Ectodermal cell (in vitro differentiated cells): ENCODE data around the gene IL17REL.

Experiments used
- H3K27ac ChIP-seq: 2 replicates; pipeline ENCODE4 v1.7.0; 2013; ENCODE audit warnings: mild to moderate bottlenecking, low read depth, low read length; ENCODE audit not compliant: insufficient read depth, poor library complexity, severe bottlenecking
- H3K27me3 ChIP-seq: 2 replicates; pipeline ENCODE4 v1.7.0; 2013; ENCODE audit warnings: mild to moderate bottlenecking, low read length; ENCODE audit not compliant: insufficient read depth, control insufficient read depth, poor library complexity, severe bottlenecking
- H3K36me3 ChIP-seq: one replicate; pipeline ENCODE4 v1.7.0; 2013; ENCODE audit warnings: low read length; ENCODE audit not compliant: control insufficient read depth, insufficient read depth
- H3K4me1 ChIP-seq: one replicate; pipeline ENCODE4 v1.7.0; 2013; ENCODE audit warnings: low read length; ENCODE audit not compliant: control insufficient read depth, insufficient read depth
- H3K4me3 ChIP-seq: 2 replicates; pipeline ENCODE4 v1.7.0; 2013; ENCODE audit warnings: low read depth, low read length, control low read depth; ENCODE audit not compliant: insufficient read depth
- H3K9me3 ChIP-seq: 2 replicates; pipeline ENCODE4 v1.7.0; 2013; ENCODE audit warnings: mild to moderate bottlenecking, low read length, moderate library complexity; ENCODE audit not compliant: control insufficient read depth
- WGBS, 2 experiments: methylation state at CpG; one replicate each; pipeline ENCODE4 v1.1.7; 2013; ENCODE audit warnings: missing lambda C conversion rate in 2 of 2; 5-methylcytosine and 5-hydroxymethylcytosine counted together

Gene IL17REL

DNA sequence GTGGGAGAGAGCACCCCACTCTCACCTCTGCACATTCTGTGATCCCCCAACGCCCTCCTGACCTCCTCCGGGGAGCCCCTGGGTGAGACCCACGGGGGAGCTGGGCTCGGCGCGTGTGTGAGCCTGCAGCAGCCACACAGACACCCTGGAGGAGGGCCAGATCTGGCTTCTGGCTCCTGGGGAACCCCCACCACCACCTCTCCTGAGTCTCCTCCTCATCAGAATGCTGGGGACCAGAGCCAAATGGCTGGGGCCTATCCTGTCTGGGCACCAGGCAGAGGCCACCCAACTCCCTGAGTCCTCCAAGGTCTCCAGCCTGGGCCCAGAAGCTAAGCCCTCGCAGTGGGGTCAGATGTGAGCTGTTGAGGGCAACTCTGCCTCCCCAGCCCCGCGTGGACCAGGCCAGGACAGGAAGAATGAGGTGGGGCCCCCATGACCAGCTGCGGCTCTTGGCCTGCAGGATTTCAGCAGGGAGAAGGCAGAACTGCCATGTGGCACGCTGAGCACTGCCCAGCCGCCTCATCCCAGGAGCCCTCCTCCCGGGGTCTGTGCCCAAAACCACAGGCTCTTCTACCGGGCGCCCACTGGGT, 57.5 kb downstream of the IL17REL start:
- H3K27ac ChIP-seq, result no peak overlapping the region
- no peaks in the 10 kb centered on the region for H3K9me3 ChIP-seq
- H3K4me3 ChIP-seq, result no peak overlapping the region
- 92 to 94% methylated on average over 15 of the region's 15 CpGs for WGBS, 2 experiments
- H3K4me1 ChIP-seq, result peaks cover 20% of the 10 kb centered on the region
- no peaks in the 10 kb centered on the region for H3K36me3 ChIP-seq
- H3K27me3 ChIP-seq, result no peaks in the 10 kb centered on the region

DNA sequence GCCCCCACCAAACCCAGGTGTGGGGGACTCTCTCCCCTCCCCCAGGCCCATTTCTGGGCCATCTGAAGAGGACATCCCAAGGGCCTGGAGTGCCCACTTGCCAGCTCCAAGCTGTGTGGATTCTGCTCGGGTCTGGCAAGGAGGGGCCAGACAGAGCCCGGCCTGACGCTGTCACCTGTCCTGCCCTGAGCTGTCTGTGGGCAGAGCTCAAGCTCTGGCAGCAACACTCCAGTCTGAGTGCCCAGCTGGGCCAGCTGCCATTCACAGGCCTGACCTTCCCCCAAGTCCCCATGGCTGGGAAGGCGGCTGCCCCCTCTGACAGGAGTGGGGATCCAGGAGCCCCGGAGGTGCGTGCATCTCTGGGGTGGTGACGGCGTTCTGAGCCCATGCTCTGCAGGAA, 58.2 kb downstream of the IL17REL start:
- H3K27me3 ChIP-seq, result no peaks in the 10 kb centered on the region
- 93 to 95% methylated on average over 8 of the region's 8 CpGs for WGBS, 2 experiments
- no peaks in the 10 kb centered on the region for H3K36me3 ChIP-seq
- H3K4me1 ChIP-seq, result peaks cover 25% of the 10 kb centered on the region
- no peak overlapping the region for H3K27ac ChIP-seq
- no peak overlapping the region for H3K4me3 ChIP-seq
- no peaks in the 10 kb centered on the region for H3K9me3 ChIP-seq

DNA sequence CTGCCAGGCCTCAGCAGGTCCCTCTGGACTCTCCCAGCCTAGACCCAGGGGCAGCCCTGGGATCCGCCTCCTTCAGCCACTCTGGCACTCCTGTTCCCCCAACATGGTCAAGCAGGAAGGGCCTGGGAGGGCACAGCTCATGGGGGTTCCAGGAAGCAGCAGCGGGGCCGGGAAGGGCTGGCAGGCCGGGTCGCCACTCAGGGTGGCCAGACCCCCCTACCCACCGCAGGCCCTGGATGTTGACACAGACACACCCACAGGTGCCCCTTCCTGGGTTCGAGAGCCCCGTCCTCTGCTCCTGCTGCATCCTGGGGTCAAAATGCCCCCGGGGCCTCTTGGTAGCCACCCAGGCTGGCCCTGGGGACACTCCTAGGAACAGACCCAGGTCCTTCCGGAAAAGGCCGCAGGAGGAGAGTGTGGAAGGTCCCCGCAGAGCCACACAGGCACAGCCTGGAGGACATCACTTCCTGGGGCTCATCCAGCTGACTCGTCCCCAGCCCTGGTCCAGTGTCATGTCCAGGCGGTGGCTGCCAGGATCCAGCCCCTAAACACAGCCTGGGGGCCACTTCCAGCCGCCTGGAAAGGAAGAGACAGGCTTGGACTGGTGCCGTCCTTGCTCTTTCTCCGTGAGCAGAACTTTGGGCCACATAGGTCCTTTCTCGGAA, 58.8 kb downstream of the IL17REL start:
- WGBS, 2 experiments, result 88 to 89% methylated on average over 18 of the region's 18 CpGs
- Histone ChIP-seq H3K4me1 (peaks cover 28% of the 10 kb centered on the region), H3K36me3 (no peaks in the 10 kb centered on the region), H3K4me3 (no peak overlapping the region), H3K27me3 (no peaks in the 10 kb centered on the region), H3K27ac (no peak overlapping the region), H3K9me3 (no peaks in the 10 kb centered on the region)

DNA sequence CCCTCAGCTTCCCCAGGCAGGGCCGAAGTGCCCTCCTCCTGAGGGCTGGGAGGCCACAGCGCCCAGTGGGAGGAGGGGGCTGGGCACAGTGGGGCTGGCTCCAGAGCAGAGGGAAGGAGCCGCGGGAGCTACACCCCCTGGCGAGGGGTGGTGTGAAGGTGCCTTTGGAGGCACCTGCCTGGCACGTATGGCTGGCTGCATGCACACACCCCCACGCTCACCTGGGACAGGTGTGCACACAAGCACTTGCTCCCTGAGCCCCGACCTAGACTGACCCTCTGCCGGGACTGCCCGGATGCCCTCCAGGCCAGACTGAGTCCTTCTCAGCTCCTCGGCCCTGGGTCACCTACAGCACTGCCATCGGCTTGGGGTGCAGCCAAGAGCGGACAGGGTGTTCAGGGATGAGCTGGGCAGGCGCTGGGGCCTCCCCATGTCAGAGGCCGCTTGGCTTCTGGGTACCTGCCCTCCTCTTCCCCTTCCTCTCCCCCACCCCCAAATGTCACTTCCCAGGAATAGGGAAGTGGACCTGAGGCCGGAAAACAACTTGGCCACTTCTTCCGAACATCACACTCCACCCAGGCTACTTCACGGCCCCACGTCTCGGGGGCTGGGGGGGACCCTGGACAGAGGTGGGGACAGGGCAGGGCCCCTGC, 59.4 kb downstream of the IL17REL start:
- 93% methylated on average over 20 of the region's 20 CpGs for WGBS, 2 experiments

DNA sequence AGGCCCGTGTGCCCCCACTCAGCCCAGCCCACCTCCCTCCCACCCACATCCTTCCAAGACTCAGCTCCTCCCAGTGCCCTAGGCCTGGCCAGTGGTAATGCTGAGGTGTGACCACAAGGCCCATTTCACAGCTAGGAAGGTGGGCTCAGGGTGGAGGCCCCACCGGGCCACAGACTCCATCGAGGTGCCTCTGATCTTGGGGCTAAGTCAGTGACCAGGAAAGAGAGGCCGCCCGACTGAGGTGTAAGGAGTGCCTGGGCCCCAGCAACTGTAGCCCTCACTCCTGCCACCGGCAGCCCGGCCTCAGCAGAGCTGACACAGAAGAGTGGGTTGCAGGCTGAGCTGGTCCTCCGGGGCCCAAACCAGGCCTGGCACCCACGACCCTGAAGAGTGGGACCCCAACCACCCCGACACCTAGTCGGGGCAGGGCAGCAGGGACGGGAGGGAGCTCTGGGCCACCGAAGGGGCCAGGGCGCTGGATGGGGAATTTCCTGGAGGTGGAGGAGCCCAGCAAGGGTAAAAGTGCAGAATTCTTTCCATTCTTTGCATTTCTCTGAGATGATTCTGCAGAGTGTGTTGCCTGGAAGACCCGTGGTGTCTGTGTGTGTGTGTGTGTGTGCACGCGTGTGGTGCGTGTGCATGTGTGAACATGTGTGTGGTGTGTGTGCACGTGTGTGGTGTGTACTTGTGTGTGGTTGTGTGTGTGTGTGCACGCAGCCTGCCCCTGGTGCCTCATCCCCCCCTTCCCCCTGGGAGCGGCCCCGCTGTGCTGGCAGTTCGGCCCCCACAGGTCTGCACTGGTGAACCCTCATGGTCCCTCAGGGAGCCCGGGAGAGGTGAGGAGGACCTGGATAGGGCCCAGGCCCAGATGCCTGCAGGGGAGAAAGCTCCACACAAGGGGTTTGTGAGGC, 60.3 kb downstream of the IL17REL start:
- WGBS, 2 experiments, result 86 to 89% methylated on average over 23 to 24 of the region's 24 CpGs
- Histone ChIP-seq H3K27ac (no peak overlapping the region), H3K4me1 (peaks cover 32% of the 10 kb centered on the region), H3K36me3 (no peaks in the 10 kb centered on the region), H3K9me3 (no peaks in the 10 kb centered on the region), H3K27me3 (no peaks in the 10 kb centered on the region), H3K4me3 (no peak overlapping the region)

More for the DNA sequence above, 59.4 kb downstream of the IL17REL start:
- Histone ChIP-seq H3K4me1 (peaks cover 29% of the 10 kb centered on the region), H3K4me3 (no peak overlapping the region), H3K9me3 (no peaks in the 10 kb centered on the region), H3K27ac (no peak overlapping the region), H3K36me3 (no peaks in the 10 kb centered on the region), H3K27me3 (no peaks in the 10 kb centered on the region)

DNA sequence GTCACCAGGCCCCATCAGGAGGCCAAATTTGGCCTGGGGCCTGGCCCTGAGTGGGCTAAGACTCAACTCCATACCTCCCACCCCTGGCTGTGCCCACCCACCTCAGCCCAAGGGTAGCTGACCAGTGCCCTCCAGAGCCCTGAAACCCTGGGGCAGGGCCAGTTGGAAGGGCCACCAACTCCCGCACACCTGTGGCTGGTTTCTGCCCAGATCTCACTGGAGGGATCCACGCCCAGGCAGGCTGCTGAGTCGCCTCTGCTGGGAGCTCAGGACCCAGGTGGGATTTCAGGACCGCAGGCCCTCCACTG, 60.9 kb downstream of the IL17REL start:
- Histone ChIP-seq H3K36me3 (no peaks in the 10 kb centered on the region), H3K27me3 (no peaks in the 10 kb centered on the region), H3K4me3 (no peak overlapping the region), H3K27ac (no peak overlapping the region), H3K4me1 (peaks cover 35% of the 10 kb centered on the region), H3K9me3 (no peaks in the 10 kb centered on the region)
- 81 to 92% methylated on average over 4 of the region's 4 CpGs for WGBS, 2 experiments

DNA sequence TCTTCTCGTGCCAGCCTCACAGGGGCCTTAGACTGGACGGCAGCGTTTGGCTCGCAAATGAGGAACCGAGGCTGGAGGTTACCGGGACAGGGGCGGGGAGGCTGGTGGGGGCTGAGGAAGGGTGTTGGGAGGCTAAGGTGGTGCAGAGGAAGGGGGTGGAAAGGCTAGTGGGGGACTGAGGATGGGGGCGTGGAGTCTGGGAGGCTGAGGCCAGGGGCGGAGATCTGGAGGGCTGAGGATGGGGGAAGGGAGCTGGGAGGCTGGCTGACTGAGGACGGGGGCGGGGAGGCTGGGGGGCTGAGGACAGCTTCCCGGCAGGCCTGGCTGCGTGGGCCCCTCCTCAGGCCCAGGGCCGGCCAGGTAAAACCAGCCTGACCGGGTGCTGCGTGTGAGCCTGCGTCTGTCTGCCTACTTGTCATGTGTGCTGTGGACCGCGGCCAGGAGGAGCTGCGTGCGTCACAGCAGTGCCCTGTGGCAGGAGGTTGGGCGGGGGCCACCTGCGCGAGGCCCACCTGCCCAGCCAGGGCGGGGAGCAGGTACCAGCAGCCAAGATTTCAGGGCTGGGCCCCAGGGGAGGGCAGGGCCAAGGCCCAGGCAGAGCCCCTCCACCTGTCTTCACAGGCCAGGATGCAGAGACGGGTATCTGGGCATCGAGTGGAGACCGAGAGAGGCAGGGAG, 61.4 kb downstream of the IL17REL start:
- no peaks in the 10 kb centered on the region for H3K36me3 ChIP-seq
- no peaks in the 10 kb centered on the region for H3K9me3 ChIP-seq
- H3K27me3 ChIP-seq, result no peaks in the 10 kb centered on the region
- peaks cover 35% of the 10 kb centered on the region for H3K4me1 ChIP-seq
- WGBS, 2 experiments, result 80 to 81% methylated on average over 28 of the region's 28 CpGs
- no peak overlapping the region for H3K4me3 ChIP-seq
- H3K27ac ChIP-seq, result no peak overlapping the region

DNA sequence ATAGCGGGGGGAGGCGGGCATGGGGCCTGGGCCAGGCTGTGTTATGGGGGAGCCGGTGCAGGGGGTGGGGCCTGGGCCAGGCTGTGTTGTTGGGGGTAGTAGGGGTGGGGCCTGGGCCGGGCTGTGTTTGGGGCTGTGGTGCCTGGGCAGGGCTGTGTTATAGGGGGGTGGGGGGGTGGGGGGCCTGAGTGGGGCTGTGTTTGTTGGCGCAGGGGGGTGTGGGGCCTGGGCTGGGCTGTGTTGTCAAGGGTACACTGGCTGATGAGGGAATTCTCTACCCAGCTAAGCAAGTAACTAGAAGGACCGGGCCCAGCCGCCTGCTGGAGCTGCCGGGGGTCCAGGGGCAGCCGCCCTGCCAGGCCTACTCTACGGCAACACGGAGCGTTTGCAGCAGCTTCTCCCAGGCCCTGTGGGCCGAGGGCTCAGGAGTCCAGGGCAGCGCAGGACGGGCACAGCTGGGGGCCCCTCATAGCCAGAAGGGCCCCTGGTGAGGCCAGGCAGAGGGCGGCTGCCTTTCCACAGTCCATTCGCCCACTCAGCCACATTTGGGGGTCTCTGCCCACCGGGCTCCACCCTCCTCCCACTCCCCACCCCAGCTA, 62.1 kb downstream of the IL17REL start:
- H3K27ac ChIP-seq, result no peak overlapping the region
- H3K9me3 ChIP-seq, result no peaks in the 10 kb centered on the region
- no peaks in the 10 kb centered on the region for H3K36me3 ChIP-seq
- no peak overlapping the region for H3K4me3 ChIP-seq
- peaks cover 35% of the 10 kb centered on the region for H3K4me1 ChIP-seq
- no peaks in the 10 kb centered on the region for H3K27me3 ChIP-seq
- 78 to 81% methylated on average over 15 to 18 of the region's 18 CpGs for WGBS, 2 experiments

DNA sequence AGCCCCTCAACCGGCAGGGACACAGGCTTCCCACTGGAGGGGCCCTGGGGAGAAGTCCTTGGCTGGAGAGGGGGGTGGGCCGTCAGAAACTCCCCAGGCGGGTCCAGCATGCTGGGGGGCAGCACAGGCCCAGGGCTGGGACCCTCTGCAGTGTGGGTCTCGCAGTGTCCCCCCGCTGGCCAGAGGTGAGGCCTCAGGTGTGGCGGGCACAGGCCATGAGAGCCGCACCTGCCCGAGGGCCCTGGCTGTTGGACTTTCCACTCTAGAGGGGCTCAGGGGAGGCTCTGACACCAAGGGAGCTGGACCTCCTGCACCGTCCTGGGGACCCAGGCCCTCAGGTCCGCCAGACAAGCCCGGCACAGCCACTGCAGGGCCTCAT, 62.7 kb downstream of the IL17REL start:
- H3K27me3 ChIP-seq, result no peaks in the 10 kb centered on the region
- H3K27ac ChIP-seq, result no peak overlapping the region
- 90 to 91% methylated on average over 11 of the region's 11 CpGs for WGBS, 2 experiments
- no peaks in the 10 kb centered on the region for H3K36me3 ChIP-seq
- H3K4me3 ChIP-seq, result no peak overlapping the region
- H3K4me1 ChIP-seq, result peaks cover 35% of the 10 kb centered on the region
- no peaks in the 10 kb centered on the region for H3K9me3 ChIP-seq
